Neural cell (in vitro differentiated cells): ENCODE results near the gene DDX18. TPM values are rescaled to one million over a fixed set of nuclear protein-coding genes. Genes with fewer than 3 reads are reported as not detected.

Experiments
- H2AFZ ChIP-seq: fragments of 200-600, 300-800 bp; sonication (generic), shearing (Covaris generic); 2 replicates; pipeline ENCODE4 v1.6.0; 2014; ENCODE audit warnings: low read depth, mild to moderate bottlenecking, antibody characterized with exemption, low read length, moderate library complexity
- H3F3A ChIP-seq: fragments of 200-600 bp; shearing (Covaris generic); 2 replicates; pipeline ENCODE4 v1.6.1; 2016; ENCODE audit warnings: mild to moderate bottlenecking, moderate library complexity, mixed read lengths, antibody characterized with exemption, low read length; ENCODE audit not compliant: insufficient read depth, poor library complexity, severe bottlenecking
- H3K27ac ChIP-seq: fragments of 200-600, 300-800 bp; sonication (generic), shearing (Covaris generic); 2 replicates; pipeline ENCODE4 v1.5.1; 2014; ENCODE audit warnings: mild to moderate bottlenecking, low read length, moderate library complexity
- H3K27me3 ChIP-seq: fragments of 300-800, 200-600 bp; sonication (generic), shearing (Covaris generic); 2 replicates; pipeline ENCODE4 v1.6.0; 2014; ENCODE audit warnings: mild to moderate bottlenecking, low read depth, low read length, moderate library complexity; ENCODE audit not compliant: insufficient read depth
- H3K36me3 ChIP-seq: fragments of 300-800, 200-600 bp; sonication (generic), shearing (Covaris generic); 2 replicates; pipeline ENCODE4 v1.5.1; 2014; ENCODE audit warnings: mild to moderate bottlenecking, antibody characterized with exemption, low read length, moderate library complexity; ENCODE audit not compliant: insufficient read depth
- H3K4me2 ChIP-seq: fragments of 300-800, 200-600 bp; sonication (generic), shearing (Covaris generic); 2 replicates; pipeline ENCODE4 v1.6.0; 2014; ENCODE audit warnings: mild to moderate bottlenecking, low read length
- H3K4me3 ChIP-seq: fragments of 300-800, 200-600 bp; sonication (generic), shearing (Covaris generic); 2 replicates; pipeline ENCODE4 v1.5.1; 2014; ENCODE audit warnings: mild to moderate bottlenecking, low read length, moderate library complexity
- H3K79me2 ChIP-seq: fragments of 200-600 bp; shearing (Covaris generic); replicated peaks from 2 replicates; pipeline ENCODE4 v1.6.0; 2014; ENCODE audit warnings: mild to moderate bottlenecking, low read length, moderate library complexity; ENCODE audit not compliant: insufficient read depth
- H3K9ac ChIP-seq: fragments of 300-800, 200-600 bp; sonication (generic), shearing (Covaris generic); 2 replicates; pipeline ENCODE4 v1.6.1; 2016; ENCODE audit warnings: mild to moderate bottlenecking, low read length, mixed read lengths
- H3K9me2 ChIP-seq: fragments of 200-600 bp; shearing (Covaris generic); 2 replicates; pipeline ENCODE4 v1.6.1; 2016; ENCODE audit warnings: mild to moderate bottlenecking, low read length, mixed read lengths; ENCODE audit not compliant: insufficient read depth
- H3K9me3 ChIP-seq: fragments of 200-600, 300-800 bp; sonication (generic), shearing (Covaris generic); 2 replicates; pipeline ENCODE4 v1.6.1; 2016; ENCODE audit warnings: mild to moderate bottlenecking, mixed run types, low read length, moderate library complexity, mixed read lengths
- H4K20me1 ChIP-seq: fragments of 200-600 bp; shearing (Covaris generic); 2 replicates; pipeline ENCODE4 v1.6.1; 2016; ENCODE audit warnings: mild to moderate bottlenecking, mixed run types; ENCODE audit not compliant: insufficient read depth
- EP300 ChIP-seq: fragments of 450-650 bp; conservative IDR thresholded peaks from 2 replicates; pipeline ENCODE4 v1.6.1; 2014; ENCODE audit warnings: antibody characterized with exemption, mild to moderate bottlenecking, moderate library complexity; ENCODE audit not compliant: poor library complexity, severe bottlenecking
- EZH2 ChIP-seq: fragments of 200-600, 300-800 bp; shearing (Covaris generic), sonication (generic); IDR thresholded peaks from 2 replicates; pipeline ENCODE4 v1.6.1; 2014; ENCODE audit warnings: antibody characterized with exemption, low read length, borderline replicate concordance, mild to moderate bottlenecking; ENCODE audit not compliant: insufficient read depth, poor library complexity, severe bottlenecking
- MXI1 ChIP-seq: fragments of 450-650 bp; conservative IDR thresholded peaks from 2 replicates; pipeline ENCODE4 v1.6.1; 2014; ENCODE audit warnings: antibody characterized with exemption, mild to moderate bottlenecking; ENCODE audit not compliant: poor library complexity, severe bottlenecking
- POLR2AphosphoS5 ChIP-seq: IDR thresholded peaks from 2 replicates; pipeline ENCODE4 v1.6.1; 2012
- RAD21 ChIP-seq: fragments of 450-650 bp; conservative IDR thresholded peaks from 2 replicates; pipeline ENCODE4 v1.6.1; 2014; ENCODE audit warnings: antibody characterized with exemption, mild to moderate bottlenecking, moderate library complexity
- SMC3 ChIP-seq: fragments of 450-650 bp; conservative IDR thresholded peaks from 2 replicates; pipeline ENCODE4 v1.6.1; 2014; ENCODE audit warnings: antibody characterized with exemption, mild to moderate bottlenecking, moderate library complexity; ENCODE audit not compliant: poor library complexity
- TAF1 ChIP-seq: IDR thresholded peaks from 2 replicates; pipeline ENCODE4 v1.6.1; 2012; ENCODE audit warnings: low read depth
- polyA plus RNA-seq: library from polyadenylated mRNA; depleted of rRNA; stranded (reverse); fragments of >200 nt; gene quantifications from 2 replicates; pipeline ENCODE4 v1.2.3, GENCODE V29; 2014
- TF ChIP-seq, protein P1 (sequence below): IDR thresholded peaks from 2 replicates; pipeline ENCODE4 v1.6.1; 2012; ENCODE audit warnings: borderline replicate concordance
- TF ChIP-seq, protein P2 (sequence below): fragments of 450-650 bp; IDR thresholded peaks from 2 replicates; pipeline ENCODE4 v1.5.1; 2014; ENCODE audit warnings: antibody characterized with exemption, mild to moderate bottlenecking, moderate library complexity; ENCODE audit not compliant: poor library complexity, severe bottlenecking

The DDX18 gene
- polyA plus RNA-seq, 1 donor from 2014 or later, result 85.3 TPM

DNA sequence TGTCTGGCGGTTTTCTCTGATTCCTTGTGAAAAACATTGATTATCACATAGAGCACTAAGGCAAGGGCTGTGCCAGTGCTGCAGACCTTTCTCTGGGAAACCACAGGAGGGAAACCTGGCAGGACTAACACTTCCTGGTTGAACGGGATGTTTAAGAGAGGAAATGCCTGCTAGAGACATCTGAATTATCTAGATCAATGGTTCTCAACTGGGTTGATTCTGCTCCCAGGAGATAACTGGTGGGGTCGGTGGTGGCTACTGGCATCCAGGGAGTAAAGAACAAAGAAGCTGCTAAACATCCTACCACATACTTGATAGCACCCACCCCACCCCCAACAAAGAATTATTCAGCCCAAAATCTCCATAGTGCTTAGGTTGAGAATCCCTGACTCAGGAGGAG lies 37.5 kb downstream of the DDX18 start:
- H3F3A ChIP-seq, result no peaks in the 10 kb centered on the region
- H3K79me2 ChIP-seq, result no peaks in the 10 kb centered on the region
- H2AFZ ChIP-seq, result no peak overlapping the region
- no peak overlapping the region for H3K4me2 ChIP-seq
- no peak overlapping the region for H3K4me3 ChIP-seq
- no peak overlapping the region for H3K27ac ChIP-seq
- TF ChIP-seq POLR2AphosphoS5 (no peak), EP300 (no peak), RAD21 (no peak), TAF1 (no peak), MXI1 (no peak), SMC3 (no peak), EZH2 (no peak)
- TF ChIP-seq, protein P1, sequence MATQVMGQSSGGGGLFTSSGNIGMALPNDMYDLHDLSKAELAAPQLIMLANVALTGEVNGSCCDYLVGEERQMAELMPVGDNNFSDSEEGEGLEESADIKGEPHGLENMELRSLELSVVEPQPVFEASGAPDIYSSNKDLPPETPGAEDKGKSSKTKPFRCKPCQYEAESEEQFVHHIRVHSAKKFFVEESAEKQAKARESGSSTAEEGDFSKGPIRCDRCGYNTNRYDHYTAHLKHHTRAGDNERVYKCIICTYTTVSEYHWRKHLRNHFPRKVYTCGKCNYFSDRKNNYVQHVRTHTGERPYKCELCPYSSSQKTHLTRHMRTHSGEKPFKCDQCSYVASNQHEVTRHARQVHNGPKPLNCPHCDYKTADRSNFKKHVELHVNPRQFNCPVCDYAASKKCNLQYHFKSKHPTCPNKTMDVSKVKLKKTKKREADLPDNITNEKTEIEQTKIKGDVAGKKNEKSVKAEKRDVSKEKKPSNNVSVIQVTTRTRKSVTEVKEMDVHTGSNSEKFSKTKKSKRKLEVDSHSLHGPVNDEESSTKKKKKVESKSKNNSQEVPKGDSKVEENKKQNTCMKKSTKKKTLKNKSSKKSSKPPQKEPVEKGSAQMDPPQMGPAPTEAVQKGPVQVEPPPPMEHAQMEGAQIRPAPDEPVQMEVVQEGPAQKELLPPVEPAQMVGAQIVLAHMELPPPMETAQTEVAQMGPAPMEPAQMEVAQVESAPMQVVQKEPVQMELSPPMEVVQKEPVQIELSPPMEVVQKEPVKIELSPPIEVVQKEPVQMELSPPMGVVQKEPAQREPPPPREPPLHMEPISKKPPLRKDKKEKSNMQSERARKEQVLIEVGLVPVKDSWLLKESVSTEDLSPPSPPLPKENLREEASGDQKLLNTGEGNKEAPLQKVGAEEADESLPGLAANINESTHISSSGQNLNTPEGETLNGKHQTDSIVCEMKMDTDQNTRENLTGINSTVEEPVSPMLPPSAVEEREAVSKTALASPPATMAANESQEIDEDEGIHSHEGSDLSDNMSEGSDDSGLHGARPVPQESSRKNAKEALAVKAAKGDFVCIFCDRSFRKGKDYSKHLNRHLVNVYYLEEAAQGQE, result no peak
- TF ChIP-seq, protein P2, sequence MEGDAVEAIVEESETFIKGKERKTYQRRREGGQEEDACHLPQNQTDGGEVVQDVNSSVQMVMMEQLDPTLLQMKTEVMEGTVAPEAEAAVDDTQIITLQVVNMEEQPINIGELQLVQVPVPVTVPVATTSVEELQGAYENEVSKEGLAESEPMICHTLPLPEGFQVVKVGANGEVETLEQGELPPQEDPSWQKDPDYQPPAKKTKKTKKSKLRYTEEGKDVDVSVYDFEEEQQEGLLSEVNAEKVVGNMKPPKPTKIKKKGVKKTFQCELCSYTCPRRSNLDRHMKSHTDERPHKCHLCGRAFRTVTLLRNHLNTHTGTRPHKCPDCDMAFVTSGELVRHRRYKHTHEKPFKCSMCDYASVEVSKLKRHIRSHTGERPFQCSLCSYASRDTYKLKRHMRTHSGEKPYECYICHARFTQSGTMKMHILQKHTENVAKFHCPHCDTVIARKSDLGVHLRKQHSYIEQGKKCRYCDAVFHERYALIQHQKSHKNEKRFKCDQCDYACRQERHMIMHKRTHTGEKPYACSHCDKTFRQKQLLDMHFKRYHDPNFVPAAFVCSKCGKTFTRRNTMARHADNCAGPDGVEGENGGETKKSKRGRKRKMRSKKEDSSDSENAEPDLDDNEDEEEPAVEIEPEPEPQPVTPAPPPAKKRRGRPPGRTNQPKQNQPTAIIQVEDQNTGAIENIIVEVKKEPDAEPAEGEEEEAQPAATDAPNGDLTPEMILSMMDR, result no peak
- no peaks in the 10 kb centered on the region for H3K9me2 ChIP-seq
- no peaks in the 10 kb centered on the region for H3K36me3 ChIP-seq
- no peaks in the 10 kb centered on the region for H3K27me3 ChIP-seq
- H3K9ac ChIP-seq, result no peak overlapping the region
- no peaks in the 10 kb centered on the region for H4K20me1 ChIP-seq
- no peaks in the 10 kb centered on the region for H3K9me3 ChIP-seq

DNA sequence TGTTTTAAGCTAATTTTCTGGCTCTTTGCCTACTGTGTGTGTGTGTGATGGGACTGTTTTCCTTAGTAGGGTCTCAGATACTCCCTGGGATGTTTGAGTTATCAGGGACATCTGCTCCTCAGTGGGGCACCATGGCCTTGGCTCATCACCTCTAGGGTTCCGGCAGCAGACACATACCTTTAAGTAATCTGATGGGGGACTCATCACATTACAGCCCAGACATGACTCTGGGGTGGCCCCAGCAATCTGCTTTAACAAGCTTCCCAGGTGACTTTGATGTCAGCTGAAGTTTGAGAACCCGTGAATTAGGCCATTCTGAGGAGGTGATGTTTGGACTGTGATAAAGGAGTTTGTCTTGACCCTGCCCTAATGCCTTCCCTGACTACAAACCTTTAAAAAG lies 38.8 kb downstream of the DDX18 start:
- Histone ChIP-seq H3K4me3 (no peak overlapping the region), H3K4me2 (no peak overlapping the region), H3F3A (no peaks in the 10 kb centered on the region), H2AFZ (no peak overlapping the region), H3K36me3 (no peaks in the 10 kb centered on the region), H3K27me3 (no peaks in the 10 kb centered on the region), H3K9me3 (no peaks in the 10 kb centered on the region), H3K9me2 (no peaks in the 10 kb centered on the region), H3K9ac (no peak overlapping the region), H3K27ac (no peak overlapping the region), H3K79me2 (no peaks in the 10 kb centered on the region), H4K20me1 (no peaks in the 10 kb centered on the region)
- TF ChIP-seq MXI1, result no peak

DNA sequence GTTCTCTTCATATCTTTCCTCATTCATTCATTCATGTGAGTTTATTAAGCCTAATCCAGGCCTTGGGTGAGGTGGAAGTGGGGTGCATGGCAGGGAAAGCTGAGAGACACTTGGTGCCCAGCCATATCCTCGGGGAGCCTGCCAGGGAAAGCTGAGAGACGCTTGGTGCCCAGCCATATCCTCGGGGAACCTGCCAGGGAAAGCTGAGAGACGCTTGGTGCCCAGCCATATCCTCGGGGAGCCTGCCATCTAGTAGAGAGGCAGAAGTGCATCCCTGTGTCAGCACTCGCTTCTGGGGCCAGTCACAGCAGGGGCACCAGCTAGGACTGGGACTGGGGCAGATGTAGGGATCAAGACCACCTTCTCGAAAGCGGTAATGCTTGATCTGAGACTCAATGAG lies 39.4 kb downstream of the DDX18 start:
- Histone ChIP-seq H2AFZ (no peak overlapping the region), H3F3A (no peaks in the 10 kb centered on the region), H3K9me2 (no peaks in the 10 kb centered on the region), H3K27me3 (no peaks in the 10 kb centered on the region), H3K79me2 (no peaks in the 10 kb centered on the region), H3K4me3 (no peak overlapping the region), H3K9me3 (no peaks in the 10 kb centered on the region), H3K27ac (no peak overlapping the region), H3K4me2 (no peak overlapping the region), H3K9ac (no peak overlapping the region), H3K36me3 (no peaks in the 10 kb centered on the region), H4K20me1 (no peaks in the 10 kb centered on the region)
- TF ChIP-seq POLR2AphosphoS5 (no peak), EP300 (no peak), SMC3 (no peak), RAD21 (no peak)
- TF ChIP-seq, protein P2, result no peak
- TF ChIP-seq, protein P1, result no peak
